Measurements from ENCODE around the gene TMX1.

Gene TMX1

DNA sequence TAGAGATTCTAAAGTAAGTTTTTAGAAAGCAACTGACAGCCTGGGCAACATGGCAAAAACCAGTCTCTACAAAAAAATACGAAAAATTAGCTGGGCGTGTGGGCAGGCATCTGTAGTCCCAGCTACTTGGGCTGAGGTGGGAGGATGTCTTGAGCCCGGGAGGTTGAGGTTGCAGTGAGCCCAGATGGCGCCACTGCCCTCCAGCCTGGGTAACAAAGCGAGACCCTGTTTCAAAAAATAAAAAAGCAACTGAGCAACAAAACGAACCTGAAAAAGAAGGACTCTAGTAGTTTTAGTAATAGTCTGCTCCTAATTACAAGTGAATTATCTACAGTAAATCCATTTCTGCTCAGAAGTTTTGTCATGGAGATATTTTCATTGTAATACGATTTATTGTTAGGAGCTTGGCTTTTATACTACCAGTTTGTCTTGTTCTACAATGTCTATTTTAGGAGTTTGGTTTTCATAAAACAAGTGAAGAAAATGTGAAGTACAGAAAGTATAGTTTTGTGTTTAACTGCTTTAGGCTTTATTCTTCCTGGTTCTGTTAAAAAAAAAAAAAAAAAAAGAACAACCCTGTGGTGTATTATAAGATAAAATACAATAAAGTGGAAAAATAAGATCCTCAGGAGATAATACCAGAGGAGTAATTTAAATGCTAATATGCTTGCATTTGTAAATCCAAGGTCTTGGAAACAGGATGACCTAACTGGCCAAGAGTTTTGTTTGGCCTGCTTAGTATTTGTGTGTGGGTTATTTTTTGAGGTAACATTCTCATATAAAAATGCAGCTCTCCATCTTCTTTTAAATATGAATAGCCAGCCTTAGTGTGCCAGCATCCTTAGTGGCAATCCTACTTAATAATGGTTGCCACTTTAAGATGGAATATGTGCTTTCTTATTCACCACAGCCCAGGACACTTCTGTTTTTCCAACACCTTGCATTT, 2.8 kb downstream of the TMX1 start:
- DNase-seq (ENCODE audit: low read depth): no peak

DNA sequence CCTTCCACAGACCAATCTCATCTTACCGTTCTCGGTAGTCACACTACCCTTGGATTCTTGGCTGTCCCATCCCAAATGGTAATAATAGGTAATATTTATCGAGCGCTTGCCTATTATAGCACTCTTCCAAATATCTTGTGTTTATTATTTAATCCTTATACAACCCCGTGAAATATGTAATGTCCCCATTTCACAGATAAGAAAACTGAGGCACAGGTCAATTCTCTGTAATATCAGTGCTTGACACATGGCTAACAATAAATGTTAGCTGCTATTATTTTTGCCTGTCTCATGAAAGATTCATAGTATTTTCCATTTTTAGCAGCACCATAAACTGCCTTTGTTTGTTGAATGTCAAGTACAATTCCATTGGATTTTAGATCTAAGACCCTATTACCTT, 4.5 kb downstream of the TMX1 start:
- DNase-seq (ENCODE audit: low read depth): no peak

DNA sequence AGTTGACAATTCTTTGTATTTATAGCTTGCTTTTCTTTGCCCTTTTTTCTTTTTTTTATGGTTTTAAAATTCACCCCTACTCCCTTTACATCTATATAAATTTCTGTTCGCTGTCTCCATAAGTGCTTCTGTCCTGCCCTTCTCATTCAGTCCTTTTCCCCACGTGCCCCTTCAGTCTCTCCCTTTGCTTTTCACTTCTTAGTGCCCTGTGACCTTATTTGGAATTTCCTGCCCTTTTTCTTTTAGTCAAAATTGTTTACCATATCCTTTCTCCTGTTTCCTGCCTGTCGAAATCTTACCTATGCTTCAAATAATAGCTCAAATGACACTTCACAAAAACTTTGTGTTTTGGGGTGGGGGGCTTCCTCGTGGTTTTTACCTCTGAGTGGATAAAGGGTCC, 6.0 kb downstream of the TMX1 start:
- DNase-seq (ENCODE audit: low read depth): no peak

DNA sequence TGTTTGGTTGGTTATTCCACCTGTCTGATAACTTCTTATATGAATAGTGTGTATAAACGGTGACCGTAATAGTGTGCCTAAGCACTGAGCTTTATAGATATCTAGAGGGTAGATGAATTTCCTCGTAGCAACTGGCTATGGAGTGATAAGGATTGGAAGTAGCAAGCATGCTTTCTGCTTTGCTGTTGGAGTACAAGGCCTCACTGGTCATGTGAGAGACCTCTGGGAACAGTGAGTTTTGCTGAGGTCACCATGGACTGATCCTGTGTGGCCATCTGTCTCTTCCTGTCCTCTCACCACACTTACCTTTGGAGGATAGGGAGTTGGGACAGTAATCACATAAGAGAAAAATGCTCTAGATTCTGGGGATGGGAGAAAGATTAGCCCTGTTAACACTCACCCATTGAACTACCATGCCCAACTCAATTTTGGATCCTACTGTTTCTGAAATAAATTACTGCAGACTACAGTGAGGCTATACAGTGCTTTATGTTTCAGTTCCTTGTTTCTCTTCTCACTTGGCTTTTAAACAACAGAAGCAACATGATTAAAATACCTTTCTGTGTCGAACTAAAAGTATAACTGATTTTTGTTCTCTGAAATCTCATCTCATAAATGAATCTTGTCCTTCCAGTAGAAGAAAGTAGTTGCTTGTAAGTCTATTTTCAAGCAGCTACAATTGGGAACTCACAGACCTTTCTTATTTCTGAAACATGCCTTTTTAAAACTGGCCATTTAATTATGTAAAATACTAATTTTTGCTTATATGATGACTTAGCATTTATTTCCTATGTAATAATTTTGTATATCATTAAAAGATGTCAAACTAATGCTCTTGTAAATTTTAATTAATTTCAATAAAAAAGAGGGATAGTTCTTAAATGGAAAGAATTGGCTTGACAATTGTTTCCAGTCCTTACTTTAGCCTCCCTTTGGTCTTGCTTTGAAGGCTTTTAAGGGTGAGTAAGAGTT, 8.3 kb downstream of the TMX1 start:
- no peak for DNase-seq (ENCODE audit: low read depth)

DNA sequence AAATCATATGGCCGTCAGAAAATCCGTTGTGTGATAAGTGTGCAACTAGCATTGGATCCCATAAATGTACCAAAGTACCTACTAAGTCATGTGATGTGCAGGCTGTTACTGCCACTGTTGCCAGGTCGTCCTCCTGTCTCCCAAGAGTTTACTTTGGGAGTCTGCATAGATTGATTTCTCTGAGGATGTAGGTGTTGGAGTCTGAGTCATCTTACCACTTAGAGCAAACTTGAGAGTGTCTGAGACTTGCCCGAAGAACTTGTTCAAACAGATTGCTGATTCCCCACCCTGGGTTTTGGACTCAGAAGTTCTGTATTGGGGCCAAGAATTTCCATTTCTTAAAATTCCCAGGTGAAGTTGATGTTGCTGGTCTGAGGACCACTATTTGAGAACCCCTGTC, 11.4 kb downstream of the TMX1 start:
- DNase-seq (ENCODE audit: low read depth): no peak

DNA sequence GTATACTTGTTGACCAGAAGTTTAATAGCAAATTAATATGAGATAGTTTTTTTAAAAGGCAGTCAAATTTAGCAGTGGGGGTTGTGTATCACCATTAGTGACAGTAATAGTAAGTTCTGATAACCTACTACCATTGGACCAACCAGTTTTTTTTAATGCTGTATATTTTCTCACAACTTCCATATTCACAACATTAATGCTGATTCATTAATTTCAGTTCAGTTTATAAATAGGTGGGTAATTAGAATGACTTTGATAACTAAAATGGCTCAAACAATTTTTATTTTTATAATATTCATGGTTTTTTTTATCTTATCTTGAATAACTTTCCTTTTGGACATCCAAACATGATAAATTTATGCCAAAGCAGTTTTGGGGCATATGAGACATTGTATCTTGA, 13.8 kb downstream of the TMX1 start:
- DNase-seq (ENCODE audit: low read depth): no peak

DNA sequence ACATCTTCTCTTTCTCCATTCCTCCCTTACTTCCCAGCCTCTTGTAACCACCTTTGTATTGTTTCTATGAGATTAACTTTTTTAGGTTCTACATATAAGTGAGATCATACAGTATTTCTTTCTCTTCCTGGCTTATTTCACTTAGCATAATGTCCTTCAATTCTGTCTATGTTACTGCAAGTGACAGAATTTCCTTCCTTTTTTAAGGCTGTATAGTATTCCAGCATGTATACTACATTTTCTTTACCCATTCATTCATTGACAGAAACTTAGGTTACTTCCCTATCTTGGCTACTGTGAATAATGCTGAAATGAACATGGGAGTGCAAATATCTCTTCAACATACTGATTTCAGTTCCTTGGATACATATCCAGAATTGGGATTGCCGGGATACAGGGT, 18.2 kb downstream of the TMX1 start:
- no peak for DNase-seq (ENCODE audit: low read depth)

DNA sequence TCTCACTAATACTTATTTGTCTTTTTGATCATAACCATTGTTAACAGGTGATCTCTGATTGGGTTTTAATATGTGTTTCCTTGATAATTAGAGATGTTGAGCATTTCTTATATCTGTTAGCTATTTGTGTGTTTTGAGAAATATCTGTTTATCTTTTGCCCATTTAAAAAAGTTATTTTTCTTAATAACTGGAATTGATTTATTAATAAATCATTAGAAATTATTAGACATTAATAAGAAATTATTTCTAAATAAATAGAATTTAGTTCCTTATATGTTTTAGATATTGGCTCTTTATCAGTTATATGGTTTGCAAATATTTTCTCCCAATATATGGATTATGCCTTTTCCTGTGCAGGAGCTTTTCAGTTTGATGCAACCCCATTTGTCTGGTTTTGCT, 18.7 kb downstream of the TMX1 start:
- no peak for DNase-seq (ENCODE audit: low read depth)

- DNase-seq (ENCODE audit: low read depth): no peak
These were observed 20.2 kb downstream of the TMX1 start for GRCh38 chr14:51260225-51260624.

DNA sequence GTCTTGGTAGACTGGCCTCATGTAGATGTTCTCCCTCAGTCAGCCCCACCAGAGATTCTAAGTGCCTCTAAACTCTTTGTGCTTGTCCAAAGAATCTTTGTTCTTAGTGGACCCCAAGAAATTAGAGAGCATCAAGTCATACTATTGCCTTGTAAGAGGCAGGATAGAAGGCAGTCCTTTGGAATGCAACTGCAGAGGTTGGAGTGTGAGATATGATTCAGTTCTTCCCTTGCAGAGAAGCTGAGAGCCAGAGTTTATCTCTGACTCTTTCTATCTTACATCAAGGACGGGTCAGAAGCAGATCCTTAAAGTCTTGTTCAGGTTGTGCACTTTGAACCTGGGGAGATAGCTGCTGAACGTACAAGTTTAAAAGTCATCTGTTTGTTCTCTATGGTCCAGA, 21.1 kb downstream of the TMX1 start:
- DNase-seq (ENCODE audit: low read depth): no peak

DNA sequence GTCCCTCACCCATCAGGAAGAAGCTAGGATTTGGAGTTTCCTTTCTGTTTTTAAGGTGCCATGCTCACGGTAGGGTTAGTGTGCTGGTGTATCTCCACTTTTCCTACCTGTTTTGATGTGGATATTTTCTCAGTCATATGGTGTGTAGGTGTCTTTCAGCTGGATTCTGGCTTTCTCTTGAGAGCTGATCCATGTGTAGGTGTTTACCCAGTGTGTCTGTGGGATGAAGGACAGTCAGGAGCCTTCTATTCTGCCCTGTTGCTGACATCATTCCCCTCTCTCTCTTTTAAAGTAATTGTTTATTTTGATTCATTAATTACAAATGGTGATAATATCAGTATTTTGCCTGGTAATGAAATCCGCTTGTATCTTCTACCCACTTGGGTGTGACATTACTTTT, 22.8 kb downstream of the TMX1 start:
- no peak for DNase-seq (ENCODE audit: low read depth)

DNA sequence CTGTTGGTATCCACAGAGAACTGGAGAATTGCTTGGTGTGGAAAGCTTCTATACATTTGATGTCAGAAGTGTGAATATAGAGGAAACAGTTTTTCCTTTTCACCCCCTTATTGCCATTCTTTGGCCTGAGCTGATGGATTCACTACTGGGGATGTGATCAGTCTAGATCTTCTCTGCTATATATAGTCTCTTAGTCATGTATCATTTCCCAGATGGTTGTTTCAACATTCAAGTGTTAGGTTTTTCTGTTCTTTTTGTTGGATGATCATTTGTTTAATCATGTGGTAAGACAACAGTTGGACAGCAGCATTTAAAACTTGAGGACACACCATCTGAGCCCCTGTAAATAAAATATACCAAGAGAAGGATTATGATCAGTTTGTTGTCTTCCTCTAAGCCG, 29.6 kb downstream of the TMX1 start:
- DNase-seq (ENCODE audit: low read depth): no peak

DNA sequence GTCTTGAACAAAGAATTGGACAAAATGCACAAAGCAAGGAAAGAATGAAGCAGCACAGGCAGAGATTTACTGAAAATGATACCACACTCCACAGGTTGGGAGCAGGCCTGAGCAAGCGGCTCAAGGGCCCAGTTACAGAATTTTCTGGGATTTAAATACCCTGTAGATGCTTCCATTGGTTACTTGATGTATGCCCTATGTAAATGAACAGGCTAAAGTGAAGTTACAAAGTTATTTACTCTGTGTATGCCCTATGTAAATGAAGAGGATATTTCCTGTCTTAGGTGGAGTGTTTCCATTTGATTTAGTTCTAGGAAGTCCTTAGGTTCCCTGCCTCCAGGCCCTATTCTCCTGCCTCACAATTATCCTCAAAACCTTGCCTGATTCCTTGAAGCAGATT, 36.6 kb downstream of the TMX1 start:
- no peak for DNase-seq (ENCODE audit: low read depth)

DNA sequence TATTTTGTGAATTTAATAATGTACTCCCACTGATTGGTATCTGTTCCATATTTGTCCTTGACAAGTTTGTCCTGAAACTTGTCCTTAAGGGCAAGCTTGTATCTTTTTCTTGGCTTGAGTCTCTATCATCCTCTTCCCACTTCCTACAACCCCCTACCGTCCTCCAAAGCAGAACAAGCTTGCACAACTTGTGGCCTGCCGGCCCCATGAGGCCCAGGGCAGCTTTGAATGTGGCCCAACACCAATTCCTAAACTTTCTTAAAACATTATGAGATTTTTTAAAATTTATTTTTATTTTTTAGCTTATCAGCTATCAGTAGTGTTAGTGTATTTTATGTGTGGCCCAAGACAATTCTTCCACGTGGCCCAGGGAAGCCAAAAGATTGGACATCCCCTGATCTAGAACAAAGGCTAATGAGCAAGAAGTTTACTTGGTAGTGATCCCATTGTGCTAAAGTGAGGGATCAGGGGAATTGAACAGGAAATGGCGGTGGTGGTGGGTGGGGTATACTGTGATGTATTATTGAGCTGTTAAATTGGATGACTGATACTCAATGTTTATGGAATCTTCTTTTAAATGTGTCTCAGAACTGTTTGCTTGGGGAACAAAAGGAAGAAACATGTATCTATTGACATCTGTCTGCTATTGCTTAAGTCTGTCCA, 37.8 kb downstream of the TMX1 start:
- no peak for DNase-seq (ENCODE audit: low read depth)

DNA sequence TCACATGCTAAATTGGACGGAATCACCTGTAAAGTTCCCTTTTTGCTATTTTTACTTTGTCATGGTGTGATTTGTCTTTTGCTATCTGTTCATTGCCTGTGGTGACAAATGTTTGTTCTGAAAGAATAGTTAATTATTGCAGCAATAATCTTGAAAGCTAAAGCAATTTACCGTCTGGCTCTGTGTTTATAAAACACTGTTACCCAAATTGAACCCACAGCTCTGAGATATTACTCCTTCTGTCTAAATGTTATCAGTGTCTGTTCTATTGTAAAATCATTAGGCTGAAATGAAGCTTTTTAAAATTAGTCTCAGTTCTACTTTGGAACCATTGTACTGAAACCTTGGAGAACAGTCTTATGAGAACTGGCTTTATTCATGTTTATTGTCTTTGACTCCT, 42.5 kb downstream of the TMX1 start:
- DNase-seq (ENCODE audit: low read depth): no peak

GRCh38 chr14:51283402-51284085, 43.5 kb downstream of the TMX1 start:
- no peak for DNase-seq (ENCODE audit: low read depth)

- no peak for DNase-seq (ENCODE audit: low read depth)
These were observed 44.2 kb downstream of the TMX1 start for GRCh38 chr14:51284241-51284640.

DNA sequence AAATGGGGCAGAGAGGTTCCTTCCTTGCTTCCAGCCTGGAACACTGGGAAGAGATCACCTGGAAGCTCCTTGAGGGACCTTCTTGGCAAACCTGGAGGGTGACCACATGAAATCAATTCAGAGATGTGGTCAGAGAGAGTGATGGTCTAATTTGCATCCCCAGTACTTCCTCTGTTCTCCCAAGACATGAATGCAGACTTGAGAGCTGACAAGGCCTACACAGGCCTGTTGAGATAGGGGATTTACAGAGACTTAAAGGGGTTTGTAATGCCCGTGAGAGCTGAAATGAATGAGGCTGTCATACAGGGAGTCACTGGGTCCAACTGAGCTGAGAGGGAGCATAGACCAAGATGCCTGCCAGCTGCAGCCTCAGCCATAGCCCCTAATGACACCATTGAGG, 45.1 kb downstream of the TMX1 start:
- no peak for DNase-seq (ENCODE audit: low read depth)

- no peak for DNase-seq (ENCODE audit: low read depth)
These were observed 49.1 kb downstream of the TMX1 start for GRCh38 chr14:51289169-51289568.

DNA sequence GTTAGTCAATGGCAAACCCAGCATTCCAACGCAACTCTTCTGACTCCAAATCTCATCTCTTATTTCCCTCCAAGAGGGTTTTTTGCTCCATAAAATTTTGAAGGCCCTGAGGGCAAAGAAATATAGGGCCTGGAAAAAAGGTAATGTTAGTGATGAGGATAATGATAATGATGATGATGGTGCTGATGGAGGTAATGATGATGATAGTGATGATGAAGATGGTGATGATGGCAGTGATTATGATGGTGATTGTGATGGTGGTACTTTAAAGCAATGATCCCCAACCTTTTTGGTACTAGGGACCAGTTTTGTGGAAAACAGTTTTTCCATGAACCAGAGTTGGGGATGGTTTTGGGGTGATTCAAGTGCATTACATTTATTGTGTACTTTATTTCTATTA, 50.1 kb downstream of the TMX1 start:
- no peak for DNase-seq (ENCODE audit: low read depth)

- no peak for DNase-seq (ENCODE audit: low read depth)
These were observed 51.0 kb downstream of the TMX1 start for GRCh38 chr14:51291016-51291415.

All from activated T-cell treated with anti-CD3 and anti-CD28 coated beads for 24 hours (primary cell).